Activated naive CD4-positive, alpha-beta T cell treated with anti-CD3 and anti-CD28 coated beads, Interleukin-2, amount 10 ng/mL, durations not matched to agents 7 days and 5 days (primary cell): Measurements from ENCODE around the gene TM9SF2.

Experiments
- CTCF ChIA-PET: fragments of 350-600 bp; sonication (Branson Sonifier 250); formaldehyde crosslinking; loops from one replicate; lab custom pipeline; 2021; ENCODE audit warnings: antibody characterized with exemption; lab: Charles Lee
- DNase-seq: peaks from one replicate; pipeline ENCODE4 v3.0.0-alpha.2; 2020
- H3K27ac Mint-ChIP-seq: one replicate; pipeline ENCODE4 v1.8.0; 2021; ENCODE audit warnings: mild to moderate bottlenecking, moderate library complexity, mixed read lengths
- H3K27me3 Mint-ChIP-seq: one replicate; pipeline ENCODE4 v1.8.0; 2021; ENCODE audit warnings: mild to moderate bottlenecking, mixed read lengths
- H3K36me3 Mint-ChIP-seq: one replicate; pipeline ENCODE4 v1.8.0; 2021; ENCODE audit warnings: mixed read lengths
- H3K4me1 Mint-ChIP-seq: one replicate; pipeline ENCODE4 v1.8.0; 2021; ENCODE audit warnings: mixed read lengths
- H3K4me3 Mint-ChIP-seq: one replicate; pipeline ENCODE4 v1.8.0; 2021; ENCODE audit warnings: mild to moderate bottlenecking, moderate library complexity, mixed read lengths
- H3K9me3 Mint-ChIP-seq: one replicate; pipeline ENCODE4 v1.8.0; 2021; ENCODE audit warnings: mixed read lengths

Gene TM9SF2

GRCh38 chr13:99505814-99506269, 4.6 kb downstream of the TM9SF2 start:
- Mint-ChIP-seq H3K4me1 (peaks cover 67% of the 10 kb centered on the region), H3K36me3 (peaks cover 61% of the 10 kb centered on the region), H3K27ac (no peak overlapping the region), H3K4me3 (no peak overlapping the region), H3K27me3 (no peaks in the 10 kb centered on the region), H3K9me3 (peaks cover 11% of the 10 kb centered on the region)
- CTCF ChIA-PET = interaction anchor here (0.6 to 6.5 kb wide), 12 partner anchors 9 to 234 kb away, joined by 3 to 39 read pairs (median 4); no protein-coding TSS in a partner anchor
- no peak for DNase-seq

- CTCF ChIA-PET = interaction anchor here (1.0 to 6.5 kb wide), 8 partner anchors 8 to 120 kb away, joined by 3 to 39 read pairs (median 4); no protein-coding TSS in a partner anchor
- no peak overlapping the region for H3K4me3 Mint-ChIP-seq
- peaks cover 11% of the 10 kb centered on the region for H3K9me3 Mint-ChIP-seq
- peaks cover 64% of the 10 kb centered on the region for H3K36me3 Mint-ChIP-seq
- no peak for DNase-seq
- H3K4me1 Mint-ChIP-seq = peaks cover 68% of the 10 kb centered on the region
- peak overlapping the region; percentile 60 for H3K27ac Mint-ChIP-seq
- H3K27me3 Mint-ChIP-seq = no peaks in the 10 kb centered on the region
These were observed 5.4 kb downstream of the TM9SF2 start for GRCh38 chr13:99506634-99507033.

DNA sequence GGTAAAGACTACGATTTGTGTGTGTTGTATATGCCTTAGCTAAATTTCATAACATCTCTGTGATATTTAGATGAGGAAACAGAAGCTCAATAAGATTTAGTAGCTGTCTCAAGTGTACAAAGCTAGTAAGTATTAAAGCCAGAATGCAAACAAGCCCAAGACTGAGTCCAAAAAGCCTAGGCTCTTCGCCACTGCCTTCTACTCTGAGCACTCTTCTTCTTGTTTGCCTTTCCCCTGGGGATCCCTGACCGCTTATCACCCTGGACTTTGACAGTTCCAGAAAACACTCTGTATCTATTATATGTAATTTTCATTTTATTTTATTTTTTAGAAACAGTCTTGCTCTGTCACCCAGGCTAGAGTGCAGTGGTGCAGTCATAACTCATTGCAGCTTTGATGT, 5.8 kb downstream of the TM9SF2 start:
- H3K27me3 Mint-ChIP-seq = no peaks in the 10 kb centered on the region
- peaks cover 11% of the 10 kb centered on the region for H3K9me3 Mint-ChIP-seq
- no peak overlapping the region for H3K4me3 Mint-ChIP-seq
- CTCF ChIA-PET = interaction anchor here (1.0 to 6.5 kb wide), 5 partner anchors 9 to 120 kb away, joined by 3 to 39 read pairs (median 3); no protein-coding TSS in a partner anchor
- peaks cover 67% of the 10 kb centered on the region for H3K4me1 Mint-ChIP-seq
- peak overlapping the region; percentile 60 for H3K27ac Mint-ChIP-seq
- peaks cover 61% of the 10 kb centered on the region for H3K36me3 Mint-ChIP-seq
- no peak for DNase-seq

- Mint-ChIP-seq H3K27me3 (no peaks in the 10 kb centered on the region), H3K4me3 (no peak overlapping the region), H3K9me3 (peaks cover 11% of the 10 kb centered on the region), H3K27ac (no peak overlapping the region), H3K4me1 (peaks cover 67% of the 10 kb centered on the region), H3K36me3 (peaks cover 60% of the 10 kb centered on the region)
- CTCF ChIA-PET = interaction anchor here (1.0 to 6.5 kb wide), 5 partner anchors 9 to 121 kb away, joined by 3 to 39 read pairs (median 3); no protein-coding TSS in a partner anchor
- DNase-seq = no peak
These were observed 6.3 kb downstream of the TM9SF2 start for GRCh38 chr13:99507551-99507950.

DNA sequence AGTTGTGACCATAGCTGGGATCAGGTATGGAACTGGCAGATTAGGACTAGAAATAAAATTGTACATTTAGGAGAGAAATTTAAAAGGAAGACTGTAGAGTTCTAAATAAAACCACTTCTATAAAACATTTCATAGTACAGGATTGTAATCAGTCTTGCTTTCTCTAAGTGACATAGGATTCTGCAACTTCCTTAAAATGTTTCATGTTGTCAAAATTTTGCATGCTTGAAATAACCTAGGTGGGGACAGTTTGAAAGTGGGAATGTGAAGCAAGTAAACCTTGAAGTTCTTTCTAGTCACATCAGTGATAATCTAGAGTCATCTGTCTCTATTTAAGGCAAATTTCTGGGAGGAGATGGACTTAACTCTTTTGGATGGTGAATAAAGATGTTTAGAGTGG, 6.7 kb downstream of the TM9SF2 start:
- Mint-ChIP-seq H3K27ac (no peak overlapping the region), H3K9me3 (peaks cover 11% of the 10 kb centered on the region), H3K4me1 (peaks cover 67% of the 10 kb centered on the region), H3K4me3 (no peak overlapping the region), H3K36me3 (peaks cover 63% of the 10 kb centered on the region), H3K27me3 (no peaks in the 10 kb centered on the region)
- CTCF ChIA-PET = interaction anchor here (1.8 to 6.5 kb wide), 2 partner anchors 65 to 121 kb away, joined by 6 to 39 read pairs; no protein-coding TSS in a partner anchor
- DNase-seq = no peak

- CTCF ChIA-PET = interaction anchor here (0.7 kb wide), 1 partner anchor 12 kb away, joined by 3 read pairs; no protein-coding TSS in a partner anchor
- no peaks in the 10 kb centered on the region for H3K27me3 Mint-ChIP-seq
These were observed 8.2 kb downstream of the TM9SF2 start for GRCh38 chr13:99509479-99509878.

GRCh38 chr13:99514801-99515200, 13.5 kb downstream of the TM9SF2 start:
- no peak for DNase-seq
- no peaks in the 10 kb centered on the region for H3K9me3 Mint-ChIP-seq
- no peaks in the 10 kb centered on the region for H3K27me3 Mint-ChIP-seq
- H3K27ac Mint-ChIP-seq = no peak overlapping the region
- no peak overlapping the region for H3K4me3 Mint-ChIP-seq
- peaks cover 31% of the 10 kb centered on the region for H3K4me1 Mint-ChIP-seq
- peaks cover 37% of the 10 kb centered on the region for H3K36me3 Mint-ChIP-seq
- CTCF ChIA-PET = interaction anchor here (0.7 to 1.5 kb wide), 2 partner anchors 9 to 12 kb away, joined by 3 to 4 read pairs; no protein-coding TSS in a partner anchor

More at GRCh38 chr13:99509479-99509878, 8.2 kb downstream of the TM9SF2 start:
- Mint-ChIP-seq H3K36me3 (peaks cover 63% of the 10 kb centered on the region), H3K4me3 (no peak overlapping the region), H3K4me1 (peaks cover 58% of the 10 kb centered on the region), H3K9me3 (peaks cover 11% of the 10 kb centered on the region), H3K27ac (no peak overlapping the region)
- DNase-seq = no peak

- no peaks in the 10 kb centered on the region for H3K27me3 Mint-ChIP-seq
- no peak overlapping the region for H3K4me3 Mint-ChIP-seq
- peaks cover 30% of the 10 kb centered on the region for H3K36me3 Mint-ChIP-seq
- H3K9me3 Mint-ChIP-seq = no peaks in the 10 kb centered on the region
- H3K27ac Mint-ChIP-seq = peak overlapping the region; percentile 7
- peaks cover 20% of the 10 kb centered on the region for H3K4me1 Mint-ChIP-seq
- CTCF ChIA-PET = interaction anchor here (0.6 to 1.5 kb wide), 3 partner anchors 10 to 1078 kb away, joined by 3 to 4 read pairs (median 3); no protein-coding TSS in a partner anchor
- no peak for DNase-seq
These were observed 15.1 kb downstream of the TM9SF2 start for GRCh38 chr13:99516153-99516929.

GRCh38 chr13:99517577-99517976, 16.3 kb downstream of the TM9SF2 start:
- CTCF ChIA-PET = interaction anchor here (0.6 to 1.3 kb wide), 2 partner anchors 12 to 55 kb away, joined by 3 to 5 read pairs; no protein-coding TSS in a partner anchor
- peaks cover 14% of the 10 kb centered on the region for H3K4me1 Mint-ChIP-seq
- DNase-seq = no peak

GRCh38 chr13:99517984-99518383, 16.7 kb downstream of the TM9SF2 start:
- Mint-ChIP-seq H3K27me3 (no peaks in the 10 kb centered on the region), H3K36me3 (peaks cover 30% of the 10 kb centered on the region), H3K27ac (no peak overlapping the region), H3K4me3 (no peak overlapping the region), H3K4me1 (peaks cover 11% of the 10 kb centered on the region), H3K9me3 (no peaks in the 10 kb centered on the region)
- CTCF ChIA-PET = interaction anchor here (0.6 to 1.3 kb wide), 2 partner anchors 12 to 55 kb away, joined by 3 to 5 read pairs; no protein-coding TSS in a partner anchor
- no peak for DNase-seq

More at GRCh38 chr13:99517577-99517976, 16.3 kb downstream of the TM9SF2 start:
- Mint-ChIP-seq H3K9me3 (no peaks in the 10 kb centered on the region), H3K36me3 (peaks cover 31% of the 10 kb centered on the region), H3K4me3 (no peak overlapping the region), H3K27ac (no peak overlapping the region), H3K27me3 (no peaks in the 10 kb centered on the region)

DNA sequence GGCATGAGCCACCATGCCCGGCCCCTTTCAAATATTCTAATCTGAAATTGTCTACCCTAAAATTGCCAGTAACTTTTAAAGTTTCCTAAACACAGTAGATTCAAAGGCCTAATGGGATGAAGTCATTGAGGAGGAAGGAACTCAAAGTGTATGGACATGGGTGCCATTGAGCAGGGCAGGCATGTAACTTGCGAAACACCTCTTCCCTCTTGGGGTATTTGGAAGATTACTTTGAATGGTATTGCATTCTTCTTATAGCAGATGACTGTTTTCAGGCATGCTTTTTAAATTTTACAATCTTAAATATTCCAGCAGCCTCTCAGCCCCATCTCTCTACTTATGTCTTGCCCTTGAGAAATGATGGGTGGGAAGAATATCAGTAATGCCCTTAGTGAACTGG, 21.0 kb downstream of the TM9SF2 start:
- H3K4me3 Mint-ChIP-seq = no peak overlapping the region
- no peak for DNase-seq
- H3K27ac Mint-ChIP-seq = no peak overlapping the region
- H3K4me1 Mint-ChIP-seq = peaks cover 20% of the 10 kb centered on the region
- H3K36me3 Mint-ChIP-seq = peaks cover 62% of the 10 kb centered on the region
- CTCF ChIA-PET = no interaction called here
- H3K27me3 Mint-ChIP-seq = no peaks in the 10 kb centered on the region
- peaks cover 5% of the 10 kb centered on the region for H3K9me3 Mint-ChIP-seq

DNA sequence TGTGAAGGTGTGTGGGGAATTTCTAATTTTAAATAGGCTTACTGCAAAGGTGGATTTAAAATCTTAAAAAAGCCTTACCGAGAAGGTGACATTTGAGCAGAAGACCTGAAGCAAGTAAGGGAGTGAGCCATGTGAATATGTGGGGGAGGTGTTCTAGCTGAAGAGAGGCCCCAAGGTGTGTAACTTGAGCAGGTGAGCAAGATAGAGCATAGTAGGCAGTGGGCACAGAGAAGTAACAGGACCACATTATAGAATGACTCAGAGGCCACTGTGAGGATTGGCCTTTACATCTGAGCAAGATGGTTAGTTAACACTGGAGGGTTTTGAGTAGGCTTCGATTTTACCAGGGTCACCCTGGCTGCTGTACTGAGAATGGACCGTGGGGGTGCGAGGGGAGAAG, 22.6 kb downstream of the TM9SF2 start:
- peaks cover 65% of the 10 kb centered on the region for H3K36me3 Mint-ChIP-seq
- DNase-seq = no peak
- CTCF ChIA-PET = no interaction called here
- H3K27me3 Mint-ChIP-seq = no peaks in the 10 kb centered on the region
- peaks cover 28% of the 10 kb centered on the region for H3K4me1 Mint-ChIP-seq
- no peak overlapping the region for H3K4me3 Mint-ChIP-seq
- no peak overlapping the region for H3K27ac Mint-ChIP-seq
- peaks cover 5% of the 10 kb centered on the region for H3K9me3 Mint-ChIP-seq

DNA sequence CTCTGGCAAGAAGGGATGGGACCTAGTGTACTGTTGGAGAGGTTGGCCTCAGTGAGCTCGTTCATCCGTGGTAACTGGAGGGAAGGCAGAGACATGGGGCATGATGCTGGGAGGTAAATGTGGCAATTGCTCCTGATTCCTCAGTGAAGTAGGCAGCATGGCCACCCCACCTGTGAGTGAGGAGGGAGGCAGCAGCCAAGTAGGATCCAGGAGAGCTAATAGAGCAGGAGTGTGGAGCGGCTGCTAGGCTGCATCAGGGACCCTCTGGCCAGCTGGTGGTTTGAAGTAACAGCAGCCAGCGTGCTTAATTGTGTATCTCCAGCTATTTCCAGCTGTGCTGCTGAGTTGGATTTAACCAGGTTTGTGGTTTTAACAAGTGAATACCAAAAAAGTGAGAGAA, 24.7 kb downstream of the TM9SF2 start:
- DNase-seq = no peak
- H3K36me3 Mint-ChIP-seq = peaks cover 65% of the 10 kb centered on the region
- peak overlapping the region; percentile 33 for H3K27ac Mint-ChIP-seq
- no peak overlapping the region for H3K4me3 Mint-ChIP-seq
- peaks cover 28% of the 10 kb centered on the region for H3K4me1 Mint-ChIP-seq
- H3K9me3 Mint-ChIP-seq = peaks cover 5% of the 10 kb centered on the region
- CTCF ChIA-PET = interaction anchor here (1.1 kb wide), 1 partner anchor 14 kb away, joined by 3 read pairs; no protein-coding TSS in a partner anchor
- H3K27me3 Mint-ChIP-seq = no peaks in the 10 kb centered on the region

DNA sequence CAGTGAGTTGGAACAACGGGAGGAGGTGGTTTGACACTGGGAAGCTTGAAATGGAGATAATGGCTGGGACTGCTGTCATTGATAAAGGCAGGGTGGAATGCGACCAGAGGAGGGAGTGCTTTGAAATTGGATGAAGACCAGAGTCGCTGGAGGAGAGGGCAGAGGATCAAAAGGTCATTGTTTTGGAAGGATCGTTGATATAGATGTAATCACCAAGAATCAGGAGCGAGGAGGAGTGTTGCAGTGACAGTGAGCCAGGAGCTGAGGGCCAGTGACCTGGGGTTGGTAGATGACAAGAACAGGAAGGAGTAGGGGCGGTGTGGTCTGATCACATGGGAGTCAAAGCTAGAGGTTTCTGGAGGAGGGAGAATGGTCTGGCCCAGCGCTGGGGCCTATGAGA, 25.3 kb downstream of the TM9SF2 start:
- Mint-ChIP-seq H3K36me3 (peaks cover 67% of the 10 kb centered on the region), H3K27me3 (no peaks in the 10 kb centered on the region), H3K4me1 (peaks cover 28% of the 10 kb centered on the region), H3K9me3 (peaks cover 5% of the 10 kb centered on the region), H3K27ac (peak overlapping the region; percentile 33), H3K4me3 (no peak overlapping the region)
- CTCF ChIA-PET = interaction anchor here (1.1 kb wide), 1 partner anchor 14 kb away, joined by 3 read pairs; no protein-coding TSS in a partner anchor
- DNase-seq = peak; percentile 25
